CD8-positive, alpha-beta memory T cell (primary cell): ENCODE data around the gene ECSCR. TPM values are rescaled to one million over a fixed set of nuclear protein-coding genes. Genes with fewer than 3 reads are reported as not detected.
A peak's percentile ranks its signal among the peaks of the same experiment; 100 is the strongest.
"Not testable (repeated sequence)": the region's sequence is repeated elsewhere in the genome, so short reads cannot be mapped to it uniquely, and the experiment has no call there.

Experiments used
- CTCF ChIA-PET: fragments of 350-600 bp; sonication (Branson Sonifier 250); formaldehyde crosslinking; loops from one replicate; lab custom pipeline; 2021; ENCODE audit warnings: antibody characterized with exemption; lab: Charles Lee
- POLR2A ChIA-PET: fragments of 350-600 bp; sonication (Branson Sonifier 250); formaldehyde crosslinking; loops from one replicate; lab custom pipeline; 2021; ENCODE audit warnings: antibody characterized with exemption; lab: Charles Lee
- DNase-seq, 5 donors: peaks; one replicate each; pipeline versions ENCODE4 v3.0.0 to v3.0.0-alpha.2; 2020 to 2022; ENCODE audit warnings: mixed read lengths in 1 of 5
- H3K27ac ChIP-seq: one replicate; pipeline ENCODE4 v1.7.0; 2013; ENCODE audit warnings: low read depth, mild to moderate bottlenecking, low read length, moderate library complexity
- H3K27me3 ChIP-seq: 2 replicates; pipeline ENCODE4 v1.7.0; 2013; ENCODE audit warnings: low read length, mild to moderate bottlenecking; ENCODE audit not compliant: insufficient read depth, poor library complexity, severe bottlenecking
- H3K36me3 ChIP-seq: 2 replicates; pipeline ENCODE4 v1.7.0; 2013; ENCODE audit warnings: mild to moderate bottlenecking, low read length, moderate library complexity; ENCODE audit not compliant: insufficient read depth
- H3K4me1 ChIP-seq: 2 replicates; pipeline ENCODE4 v1.7.0; 2013; ENCODE audit warnings: mild to moderate bottlenecking, low read length, moderate library complexity; ENCODE audit not compliant: insufficient read depth
- H3K4me3 ChIP-seq: 2 replicates; pipeline ENCODE4 v1.7.0; 2013; ENCODE audit warnings: mild to moderate bottlenecking, low read length
- H3K9me3 ChIP-seq: 2 replicates; pipeline ENCODE4 v1.7.0; 2013; ENCODE audit warnings: mild to moderate bottlenecking, low read length
- H3K27ac Mint-ChIP-seq, 8 donors: one replicate each; pipeline ENCODE4 v1.8.0; 2020 to 2021; ENCODE audit warnings: mixed read lengths in 8 of 8, mild to moderate bottlenecking in 6 of 8, inconsistent platforms in 3 of 8, moderate library complexity in 3 of 8
- H3K27me3 Mint-ChIP-seq, 2 donors: one replicate each; pipeline ENCODE4 v1.8.0; 2020 to 2021; ENCODE audit warnings: mixed read lengths in 2 of 2, mild to moderate bottlenecking in 1 of 2, moderate library complexity in 1 of 2
- H3K36me3 Mint-ChIP-seq, 3 donors: one replicate each; pipeline ENCODE4 v1.8.0; 2020 to 2021; ENCODE audit warnings: mixed read lengths in 3 of 3, inconsistent platforms in 1 of 3, mild to moderate bottlenecking in 1 of 3
- H3K4me1 Mint-ChIP-seq, 3 donors: one replicate each; pipeline ENCODE4 v1.8.0; 2020 to 2021; ENCODE audit warnings: mixed read lengths in 3 of 3, inconsistent platforms in 1 of 3, mild to moderate bottlenecking in 1 of 3
- H3K4me3 Mint-ChIP-seq, 7 donors: one replicate each; pipeline ENCODE4 v1.8.0; 2020 to 2021; ENCODE audit warnings: mixed read lengths in 7 of 7, mild to moderate bottlenecking in 6 of 7, moderate library complexity in 4 of 7, inconsistent platforms in 2 of 7
- H3K9me3 Mint-ChIP-seq, 5 donors: one replicate each; pipeline ENCODE4 v1.8.0; 2020 to 2022; ENCODE audit warnings: mixed read lengths in 5 of 5, mild to moderate bottlenecking in 3 of 5, moderate library complexity in 2 of 5, inconsistent platforms in 1 of 5
- polyA plus RNA-seq: library from polyadenylated mRNA; unstranded; fragments of 300-500 nt; fragmentation: Illumina TruSeq; gene quantifications from one replicate; pipeline ENCODE4 v1.2.3, GENCODE V29; 2021
- total RNA-seq, 2 experiments: library from RNA; stranded (reverse); gene quantifications; one replicate each; pipeline ENCODE4 v1.2.3, GENCODE V29; 2021

ECSCR gene
- total and polyA plus RNA-seq, 3 experiments from 2014 or later, result 0.82 to 0.83 TPM; not detected in 1

DNA sequence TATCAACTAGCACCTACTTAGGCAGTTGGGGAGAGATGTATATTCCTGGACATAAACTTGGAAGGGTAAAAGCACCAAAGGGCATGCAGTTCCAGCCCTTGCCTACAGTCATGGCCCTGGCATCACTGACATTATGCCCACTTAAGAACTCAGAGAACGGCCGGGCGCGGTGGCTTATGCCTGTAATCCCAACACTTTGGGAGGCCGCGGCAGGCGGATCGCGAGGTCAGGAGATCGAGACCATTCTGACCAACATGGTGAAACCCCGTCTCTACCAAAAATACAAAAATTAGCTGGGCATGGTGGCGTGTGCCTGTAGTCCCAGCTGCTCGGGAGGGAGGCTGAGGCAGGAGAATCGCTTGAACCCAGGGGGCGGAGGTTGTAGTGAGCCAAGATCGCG is 22.1 kb downstream of the ECSCR start:
- H3K4me3 ChIP-seq, H3K36me3 Mint-ChIP-seq, H3K27ac ChIP-seq, H3K9me3 Mint-ChIP-seq, H3K9me3 ChIP-seq, H3K27me3 ChIP-seq, H3K36me3 ChIP-seq, DNase-seq, H3K27me3 Mint-ChIP-seq: not testable (repeated sequence)
- Mint-ChIP-seq H3K4me1 (peaks cover 30 to 48% (median 46%) of the 10 kb centered on the region in 3 donors), H3K4me3 (peak overlapping the region in 3 of 7 donors; percentile 23 to 96 (median 67)), H3K27ac (peak overlapping the region in 4 of 8 donors; percentile 27 to 100 (median 96))
- ChIA-PET POLR2A (interaction anchor here (0.9 to 1.8 kb wide), 3 partner anchors 10 to 78 kb away, joined by 3 to 6 read pairs (median 4); no protein-coding TSS in a partner anchor), CTCF (interaction anchor here (4.5 to 6.5 kb wide), 2 partner anchors 18 to 72 kb away, joined by 29 to 40 read pairs; no protein-coding TSS in a partner anchor)
- H3K4me1 ChIP-seq, result peaks cover 30% of the 10 kb centered on the region

DNA sequence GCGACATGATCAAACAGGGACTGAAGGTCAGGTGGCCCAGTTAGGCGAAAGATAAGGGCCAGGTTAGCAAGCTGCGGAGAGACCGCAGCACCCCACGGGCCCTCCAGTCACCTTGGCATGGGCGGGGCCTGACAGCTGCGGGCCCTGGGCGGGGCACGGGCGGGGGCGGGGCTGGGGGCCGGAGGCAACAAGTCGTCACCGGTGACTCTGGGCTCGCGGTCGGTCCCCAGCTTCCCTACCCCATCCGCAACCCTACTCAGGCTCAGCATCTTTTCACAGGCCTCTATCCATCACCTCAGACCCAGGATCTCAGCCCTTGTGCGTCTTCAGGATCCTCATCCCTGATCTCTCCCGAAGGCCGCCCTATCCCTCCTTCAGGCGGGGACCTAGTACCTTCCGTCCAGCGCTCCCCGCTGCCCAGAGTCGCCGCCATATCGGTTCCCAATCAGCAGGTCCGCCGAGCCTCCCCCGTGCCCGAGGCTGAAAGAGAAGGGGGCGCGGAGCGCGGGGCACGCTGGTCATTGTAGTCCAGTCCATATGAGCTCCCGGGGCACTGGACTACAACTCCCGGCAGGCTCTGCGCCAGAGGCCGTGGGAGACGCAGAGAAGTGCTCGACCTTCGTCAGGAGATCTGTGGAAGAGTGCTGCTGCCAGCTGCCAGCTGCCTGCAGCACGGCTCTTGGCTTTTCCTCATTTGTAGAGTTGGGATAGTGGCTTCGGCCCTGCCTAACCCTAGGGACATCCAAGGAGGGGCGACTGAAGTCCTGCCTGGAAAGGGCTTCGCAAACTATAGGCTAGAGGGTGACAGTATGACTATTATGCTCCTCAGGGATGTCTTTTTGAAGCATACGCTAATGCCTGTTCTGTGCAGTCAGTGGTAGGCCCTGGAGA is 23.3 kb downstream of the ECSCR start, which contains the start of gene DNAJC18:
DNAJC18 (minus strand) TSS at position 513 of the 891 bp plus-strand sequence; CDS start at position 433, 80 bp downstream.
- peaks cover 0 to 9% (median 3%) of the 10 kb centered on the region in 3 donors for H3K36me3 Mint-ChIP-seq

DNA sequence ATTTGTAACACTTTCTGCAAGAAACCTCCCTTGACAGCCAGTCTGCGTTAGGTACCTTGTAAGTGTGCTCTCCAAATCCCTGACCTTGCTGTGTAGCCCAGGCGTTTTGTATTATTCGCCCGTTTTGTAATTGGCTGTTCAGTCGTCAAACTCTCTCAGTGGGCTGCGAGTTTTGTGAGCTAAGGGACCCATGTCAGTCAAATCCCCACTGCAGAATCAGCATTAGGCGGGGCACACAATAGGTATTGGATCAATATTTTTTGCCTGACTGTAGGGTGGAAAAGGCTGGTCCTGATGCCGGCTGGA is 23.9 kb downstream of the ECSCR start:
- Histone ChIP-seq H3K36me3 (no peaks in the 10 kb centered on the region), H3K27ac (peak overlapping the region; percentile 95), H3K4me3 (peak overlapping the region; percentile 46), H3K27me3 (no peaks in the 10 kb centered on the region), H3K9me3 (no peaks in the 10 kb centered on the region), H3K4me1 (peaks cover 23% of the 10 kb centered on the region)
- no peak for DNase-seq
- Mint-ChIP-seq H3K27me3 (no peaks in the 10 kb centered on the region), H3K9me3 (no peaks in the 10 kb centered on the region), H3K4me1 (peaks cover 28 to 41% (median 39%) of the 10 kb centered on the region in 3 donors), H3K36me3 (peaks cover 0 to 9% (median 3%) of the 10 kb centered on the region in 3 donors), H3K4me3 (peak overlapping the region; percentile 95 to 99 (median 98)), H3K27ac (peak overlapping the region; percentile 11 to 100 (median 99))
- ChIA-PET POLR2A (interaction anchor here (0.6 to 1.8 kb wide), 7 partner anchors 16 to 863 kb away, joined by 3 to 18 read pairs (median 4); partner anchors contain the start of genes HSPA9, STING1 and UBE2D2), CTCF (interaction anchor here (1.0 to 6.5 kb wide), 7 partner anchors 8 to 74 kb away, joined by 3 to 40 read pairs (median 4); partner anchors contain the start of genes SMIM33 and STING1)

More for the DNA sequence above, 23.3 kb downstream of the ECSCR start, which contains the start of gene DNAJC18:
- no peaks in the 10 kb centered on the region for H3K9me3 ChIP-seq
- peak within 1 kb of the TSS; percentile 95 for H3K27ac ChIP-seq
- H3K36me3 ChIP-seq, result no peaks in the 10 kb centered on the region
- H3K27me3 ChIP-seq, result no peaks in the 10 kb centered on the region
- Mint-ChIP-seq H3K4me1 (peaks cover 31 to 47% (median 45%) of the 10 kb centered on the region in 3 donors), H3K9me3 (no peaks in the 10 kb centered on the region), H3K4me3 (peak within 1 kb of the TSS; percentile 95 to 99 (median 98)), H3K27me3 (no peaks in the 10 kb centered on the region), H3K27ac (peak within 1 kb of the TSS; percentile 94 to 100 (median 99))
- H3K4me3 ChIP-seq, result peak within 1 kb of the TSS; percentile 98
- peak; percentile 81 to 91 (median 84) for DNase-seq
- ChIA-PET CTCF (interaction anchor here (1.0 to 6.5 kb wide), 7 partner anchors 9 to 74 kb away, joined by 3 to 40 read pairs (median 4); partner anchors contain the start of genes SMIM33 and STING1), POLR2A (interaction anchor here (0.9 to 1.8 kb wide), 7 partner anchors 17 to 864 kb away, joined by 3 to 18 read pairs (median 4); partner anchors contain the start of genes HSPA9, SPATA24, STING1 and UBE2D2)
- peaks cover 29% of the 10 kb centered on the region for H3K4me1 ChIP-seq

DNA sequence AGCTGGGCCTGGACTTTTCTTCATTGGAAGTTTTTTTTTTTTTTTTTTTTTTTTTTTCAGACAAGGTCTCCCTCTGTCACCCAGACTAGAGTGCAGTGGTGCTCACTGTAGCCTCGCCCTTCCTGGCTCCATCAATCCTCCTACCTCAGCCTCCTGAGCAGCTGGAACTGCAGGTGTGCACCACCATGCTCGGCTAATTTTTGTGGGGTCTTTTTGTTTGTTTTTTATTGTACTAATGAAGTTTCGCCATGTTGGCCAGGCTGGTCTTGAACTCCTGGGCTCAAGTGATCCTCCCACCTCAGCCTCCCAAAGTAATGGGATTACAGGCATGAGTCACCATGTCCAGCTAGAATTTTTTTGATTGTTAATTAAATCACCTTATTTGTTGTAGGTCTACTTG is 26.9 kb downstream of the ECSCR start:
- Histone ChIP-seq H3K4me3 (no peak overlapping the region), H3K36me3 (no peaks in the 10 kb centered on the region), H3K27me3 (no peaks in the 10 kb centered on the region), H3K27ac (no peak overlapping the region), H3K4me1 (peaks cover 13% of the 10 kb centered on the region), H3K9me3 (no peaks in the 10 kb centered on the region)
- Mint-ChIP-seq H3K27ac (peak overlapping the region in 1 of 8 donors; percentile 86), H3K4me1 (peaks cover 23 to 31% (median 29%) of the 10 kb centered on the region in 3 donors), H3K36me3 (peaks cover 0 to 9% (median 3%) of the 10 kb centered on the region in 3 donors), H3K4me3 (no peak overlapping the region), H3K9me3 (no peaks in the 10 kb centered on the region), H3K27me3 (no peaks in the 10 kb centered on the region)
- ChIA-PET POLR2A (interaction anchor here (1.8 kb wide), 1 partner anchor 46 kb away, joined by 5 read pairs; no protein-coding TSS in a partner anchor), CTCF (interaction anchor here (2.4 to 6.5 kb wide), 3 partner anchors 13 to 77 kb away, joined by 5 to 40 read pairs (median 29); no protein-coding TSS in a partner anchor)
- no peak for DNase-seq

DNA sequence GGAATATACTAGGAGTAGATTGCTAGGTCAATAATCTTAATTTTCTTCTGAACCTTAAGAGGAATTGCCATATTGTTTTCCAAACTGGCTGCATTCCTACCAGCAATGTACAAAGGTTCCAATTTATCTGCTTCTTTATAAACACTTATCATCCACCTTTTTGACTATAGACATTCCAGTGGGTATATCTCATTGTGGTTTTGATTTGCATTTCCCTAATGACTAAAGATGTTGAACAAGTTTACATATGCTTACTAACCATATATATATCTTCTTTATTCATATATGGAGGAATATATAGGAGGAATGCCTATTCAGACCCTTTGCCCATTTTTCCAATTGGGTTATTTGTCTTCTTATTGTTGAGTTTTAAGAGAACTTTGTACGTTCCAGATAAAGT is 30.8 kb downstream of the ECSCR start:
- DNase-seq, result no peak
- POLR2A ChIA-PET, result no interaction called here
- Mint-ChIP-seq H3K9me3 (no peaks in the 10 kb centered on the region), H3K4me3 (no peak overlapping the region), H3K4me1 (peaks cover 4 to 7% (median 7%) of the 10 kb centered on the region in 3 donors), H3K36me3 (peaks cover 0 to 16% (median 4%) of the 10 kb centered on the region in 3 donors), H3K27ac (no peak overlapping the region), H3K27me3 (no peaks in the 10 kb centered on the region)
- Histone ChIP-seq H3K4me1 (peaks cover 6% of the 10 kb centered on the region), H3K36me3 (no peaks in the 10 kb centered on the region), H3K27ac (no peak overlapping the region), H3K9me3 (no peaks in the 10 kb centered on the region), H3K4me3 (no peak overlapping the region), H3K27me3 (no peaks in the 10 kb centered on the region)
- CTCF ChIA-PET, result interaction anchor here (1.1 to 1.4 kb wide), 2 partner anchors 9 to 44 kb away, joined by 3 read pairs; no protein-coding TSS in a partner anchor

DNA sequence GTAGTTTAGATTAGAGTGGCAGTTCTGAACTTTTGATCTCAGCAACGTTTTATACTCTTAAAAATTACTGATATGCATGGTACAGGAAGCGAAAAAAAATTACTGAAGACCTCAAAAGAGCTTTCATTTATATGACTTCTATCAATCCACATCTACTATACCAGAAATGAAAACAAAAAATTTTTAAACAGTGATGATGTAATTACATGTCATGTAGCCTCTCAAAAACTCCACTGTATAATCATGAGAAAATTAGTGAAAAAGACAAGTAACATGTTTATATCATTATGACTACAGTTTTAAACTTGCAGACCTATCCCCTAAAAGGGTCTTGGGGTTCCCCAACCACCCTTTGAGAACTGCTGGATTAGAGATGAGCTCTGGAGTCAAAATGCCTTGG is 32.5 kb downstream of the ECSCR start:
- Histone ChIP-seq H3K4me3 (no peak overlapping the region), H3K36me3 (no peaks in the 10 kb centered on the region), H3K9me3 (no peaks in the 10 kb centered on the region), H3K4me1 (peaks cover 6% of the 10 kb centered on the region), H3K27me3 (no peaks in the 10 kb centered on the region), H3K27ac (no peak overlapping the region)
- H3K27me3 Mint-ChIP-seq, result no peaks in the 10 kb centered on the region
- no peaks in the 10 kb centered on the region for H3K9me3 Mint-ChIP-seq
- H3K4me3 Mint-ChIP-seq, result no peak overlapping the region
- peaks cover 4 to 7% (median 7%) of the 10 kb centered on the region in 3 donors for H3K4me1 Mint-ChIP-seq
- POLR2A ChIA-PET, result interaction anchor here (0.5 to 0.7 kb wide), 3 partner anchors 11 to 1339 kb away, joined by 3 to 4 read pairs (median 3); no protein-coding TSS in a partner anchor
- peaks cover 0 to 23% (median 4%) of the 10 kb centered on the region in 3 donors for H3K36me3 Mint-ChIP-seq
- peak overlapping the region in 2 of 8 donors; percentile 38 to 54 for H3K27ac Mint-ChIP-seq
- peak in 1 of 5 donors; percentile 51 for DNase-seq
- CTCF ChIA-PET, result interaction anchor here (0.7 to 1.4 kb wide), 3 partner anchors 9 to 83 kb away, joined by 3 to 4 read pairs (median 3); partner anchors contain the start of gene DNAJC18

DNA sequence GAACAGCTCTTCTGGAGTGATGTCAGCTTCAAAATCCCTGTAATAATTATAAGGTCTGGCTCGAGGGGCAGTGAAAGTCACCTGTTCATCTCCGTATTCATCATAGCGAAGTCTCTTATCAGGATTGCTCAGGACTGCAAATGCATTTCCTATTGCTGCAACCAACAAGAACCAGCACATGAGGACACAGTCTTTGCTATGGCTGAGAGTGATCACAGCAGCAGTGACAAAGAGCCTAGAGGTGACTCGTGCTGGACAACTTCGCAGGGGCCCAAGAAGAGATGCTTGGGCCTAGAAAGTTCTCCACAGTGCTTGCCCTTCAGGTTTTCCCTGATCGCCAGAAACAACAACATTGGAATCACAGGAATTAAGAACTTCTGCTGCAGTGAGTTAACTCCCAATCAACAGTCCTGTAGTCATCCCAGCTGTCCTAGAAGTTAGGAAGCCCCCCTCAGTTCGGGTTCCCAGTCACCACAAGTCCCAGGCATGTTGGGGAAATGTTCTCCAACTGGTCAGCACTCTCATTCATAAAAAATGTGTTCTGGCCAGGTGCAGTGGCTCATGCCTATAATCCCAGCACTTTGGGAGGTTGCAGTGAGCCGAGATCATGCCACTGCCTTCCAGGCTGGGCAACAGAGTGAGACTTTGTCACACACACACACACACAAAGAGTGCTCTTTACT is 36.2 kb downstream of the ECSCR start:
- Mint-ChIP-seq H3K36me3 (peaks cover 5 to 30% (median 15%) of the 10 kb centered on the region in 3 donors), H3K4me3 (no peak overlapping the region), H3K27ac (peak overlapping the region in 1 of 8 donors; percentile 95), H3K4me1 (peaks cover 6 to 13% (median 10%) of the 10 kb centered on the region in 3 donors), H3K27me3 (no peaks in the 10 kb centered on the region), H3K9me3 (no peaks in the 10 kb centered on the region)
- no peak overlapping the region for H3K4me3 ChIP-seq
- ChIA-PET POLR2A (no interaction called here), CTCF (interaction anchor here (16.6 kb wide), 1 partner anchor 91 kb away, joined by 414 read pairs; no protein-coding TSS in a partner anchor)
- H3K9me3 ChIP-seq, result no peaks in the 10 kb centered on the region
- H3K27me3 ChIP-seq, result no peaks in the 10 kb centered on the region
- no peaks in the 10 kb centered on the region for H3K36me3 ChIP-seq
- H3K4me1 ChIP-seq, result peaks cover 6% of the 10 kb centered on the region
- no peak overlapping the region for H3K27ac ChIP-seq
- DNase-seq, result no peak
